Epithelial cell of proximal tubule (primary cell): ENCODE results near the gene BRI3. TPM values are rescaled to one million over a fixed set of nuclear protein-coding genes. Genes with fewer than 3 reads are reported as not detected.
A peak's percentile ranks its signal among the peaks of the same experiment; 100 is the strongest.

Experiments used
- DNase-seq: peaks from one replicate; pipeline ENCODE4 v3.0.0-alpha.2; 2011; ENCODE audit warnings: low read depth
- H3K4me3 ChIP-seq: 2 replicates; pipeline ENCODE4 v1.5.1; 2011; ENCODE audit warnings: low read depth, mild to moderate bottlenecking, low read length
- total RNA-seq: library from RNA; depleted of rRNA; stranded (reverse); fragments of >200 nt; gene quantifications from 2 replicates; pipeline ENCODE4 v1.2.3, GENCODE V29; 2015
- TF ChIP-seq, protein P1 (sequence below): conservative IDR thresholded peaks from 2 replicates; pipeline ENCODE4 v1.5.1; 2012; ENCODE audit warnings: low read depth, mild to moderate bottlenecking, low read length

Gene BRI3
- 20.0 and 41.9 TPM in 2 replicates for total RNA-seq

GRCh38 chr7:98280791-98281756 lies at the start of gene BRI3:
Gene BRI3 (plus strand): TSS chr7:98281686. CDS start chr7:98281796, 110 bp downstream.
- no peak for DNase-seq
- TF ChIP-seq, protein P1, sequence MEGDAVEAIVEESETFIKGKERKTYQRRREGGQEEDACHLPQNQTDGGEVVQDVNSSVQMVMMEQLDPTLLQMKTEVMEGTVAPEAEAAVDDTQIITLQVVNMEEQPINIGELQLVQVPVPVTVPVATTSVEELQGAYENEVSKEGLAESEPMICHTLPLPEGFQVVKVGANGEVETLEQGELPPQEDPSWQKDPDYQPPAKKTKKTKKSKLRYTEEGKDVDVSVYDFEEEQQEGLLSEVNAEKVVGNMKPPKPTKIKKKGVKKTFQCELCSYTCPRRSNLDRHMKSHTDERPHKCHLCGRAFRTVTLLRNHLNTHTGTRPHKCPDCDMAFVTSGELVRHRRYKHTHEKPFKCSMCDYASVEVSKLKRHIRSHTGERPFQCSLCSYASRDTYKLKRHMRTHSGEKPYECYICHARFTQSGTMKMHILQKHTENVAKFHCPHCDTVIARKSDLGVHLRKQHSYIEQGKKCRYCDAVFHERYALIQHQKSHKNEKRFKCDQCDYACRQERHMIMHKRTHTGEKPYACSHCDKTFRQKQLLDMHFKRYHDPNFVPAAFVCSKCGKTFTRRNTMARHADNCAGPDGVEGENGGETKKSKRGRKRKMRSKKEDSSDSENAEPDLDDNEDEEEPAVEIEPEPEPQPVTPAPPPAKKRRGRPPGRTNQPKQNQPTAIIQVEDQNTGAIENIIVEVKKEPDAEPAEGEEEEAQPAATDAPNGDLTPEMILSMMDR = no peak
- H3K4me3 ChIP-seq = peak within 1 kb of the TSS; percentile 98

- TF ChIP-seq, protein P1 = no peak
- no peak overlapping the region for H3K4me3 ChIP-seq
- no peak for DNase-seq
These were observed 49.3 kb upstream of the BRI3 start for GRCh38 chr7:98232263-98232585.

GRCh38 chr7:98232799-98233198 lies 48.7 kb upstream of the BRI3 start:
- TF ChIP-seq, protein P1 = no peak
- H3K4me3 ChIP-seq = no peak overlapping the region
- no peak for DNase-seq

DNA sequence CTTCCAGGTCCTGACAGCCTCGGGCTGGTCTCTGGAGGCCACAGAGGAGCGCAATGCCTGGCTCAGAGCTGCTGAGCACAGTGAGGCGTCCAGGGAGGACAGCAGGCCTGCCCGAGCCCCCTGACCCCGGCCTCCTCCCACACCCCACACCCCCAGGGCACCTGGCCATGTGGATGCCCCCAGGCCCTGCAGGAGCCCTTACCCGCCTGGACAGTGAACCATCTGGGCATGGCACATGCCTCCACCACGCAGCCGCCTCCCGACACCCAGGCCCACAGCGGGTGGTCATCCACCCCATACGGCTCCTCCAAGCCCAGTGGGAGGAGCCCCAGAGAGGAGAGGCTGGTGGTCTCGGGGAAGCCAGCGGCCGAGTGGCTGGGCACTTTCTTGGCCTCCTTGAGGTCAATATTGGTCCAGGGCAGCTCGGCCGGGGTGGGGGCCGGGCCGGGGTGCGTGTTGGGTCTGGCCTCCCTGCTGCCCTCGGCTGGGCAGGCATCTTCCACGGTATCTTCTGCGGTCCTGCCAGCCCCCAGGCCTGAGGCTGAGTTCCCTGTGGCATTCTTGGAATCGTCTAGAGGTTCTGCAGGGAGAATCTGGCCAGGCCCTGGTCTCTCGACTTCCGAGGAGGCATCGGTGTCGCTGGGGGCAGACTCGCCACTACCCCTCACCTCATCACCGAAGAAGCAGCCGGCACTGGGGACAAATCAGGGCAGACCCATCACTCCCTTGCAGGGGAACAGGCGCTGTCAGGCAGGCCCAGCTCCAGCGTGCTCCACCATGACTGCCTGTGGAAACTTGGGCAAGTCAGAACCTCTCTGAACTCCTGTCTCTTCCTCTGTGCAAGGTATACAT lies 48.0 kb upstream of the BRI3 start:
- no peak for DNase-seq
- no peak overlapping the region for H3K4me3 ChIP-seq
- TF ChIP-seq, protein P1 = no peak

DNA sequence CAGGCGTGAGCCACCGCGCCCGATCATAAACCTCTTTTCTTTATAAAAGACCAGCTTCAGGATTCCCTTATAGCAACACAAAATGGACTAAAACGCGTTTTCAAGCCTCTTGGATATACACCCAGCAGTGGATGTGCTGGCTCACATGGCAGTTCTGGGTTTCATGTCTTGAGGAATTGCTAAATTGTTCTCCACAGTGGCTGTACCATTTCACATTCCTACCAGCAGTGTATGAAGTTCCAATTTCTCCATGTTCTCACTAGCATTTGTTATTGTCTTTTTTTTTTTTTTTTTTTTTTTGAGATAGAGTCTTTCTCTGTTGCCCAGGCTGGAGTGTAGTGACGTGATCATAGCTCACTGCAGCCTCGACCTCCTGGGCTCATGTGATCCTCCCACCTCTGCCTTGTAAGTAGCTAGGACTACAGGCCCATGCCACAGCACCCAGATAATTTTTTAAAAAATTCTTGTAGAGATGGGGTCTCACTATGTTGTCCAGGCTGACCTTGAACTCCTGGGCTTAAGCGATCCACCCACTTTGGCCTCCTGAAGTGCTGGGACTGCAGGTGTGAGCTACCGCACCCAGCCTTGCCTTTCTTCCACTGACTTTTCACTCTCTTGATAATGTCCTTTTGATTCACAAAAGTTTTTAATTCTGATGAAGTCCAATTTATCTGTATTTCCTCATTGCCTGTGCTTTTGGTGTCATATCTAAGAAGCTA lies 46.9 kb upstream of the BRI3 start:
- TF ChIP-seq, protein P1 = no peak
- no peak overlapping the region for H3K4me3 ChIP-seq
- DNase-seq = no peak

- TF ChIP-seq, protein P1 = no peak
- DNase-seq = no peak
- no peak overlapping the region for H3K4me3 ChIP-seq
These were observed 45.6 kb upstream of the BRI3 start for GRCh38 chr7:98235901-98236300.
